NCI-H82 treated with DMSO at 0.1 percent for 48 hours (cell line): ENCODE measurements around the gene SAPCD2.

Source experiments
- DNase-seq: peaks from one replicate; lab custom pipeline; 2025; ENCODE audit not compliant: unreplicated experiment; lab: John Stamatoyannopoulos, UW

SAPCD2 gene

GRCh38 chr9:137107312-137107921, 37.1 kb upstream of the SAPCD2 start:
- no peak for DNase-seq

GRCh38 chr9:137106662-137107250, 36.4 kb upstream of the SAPCD2 start:
- no peak for DNase-seq

DNA sequence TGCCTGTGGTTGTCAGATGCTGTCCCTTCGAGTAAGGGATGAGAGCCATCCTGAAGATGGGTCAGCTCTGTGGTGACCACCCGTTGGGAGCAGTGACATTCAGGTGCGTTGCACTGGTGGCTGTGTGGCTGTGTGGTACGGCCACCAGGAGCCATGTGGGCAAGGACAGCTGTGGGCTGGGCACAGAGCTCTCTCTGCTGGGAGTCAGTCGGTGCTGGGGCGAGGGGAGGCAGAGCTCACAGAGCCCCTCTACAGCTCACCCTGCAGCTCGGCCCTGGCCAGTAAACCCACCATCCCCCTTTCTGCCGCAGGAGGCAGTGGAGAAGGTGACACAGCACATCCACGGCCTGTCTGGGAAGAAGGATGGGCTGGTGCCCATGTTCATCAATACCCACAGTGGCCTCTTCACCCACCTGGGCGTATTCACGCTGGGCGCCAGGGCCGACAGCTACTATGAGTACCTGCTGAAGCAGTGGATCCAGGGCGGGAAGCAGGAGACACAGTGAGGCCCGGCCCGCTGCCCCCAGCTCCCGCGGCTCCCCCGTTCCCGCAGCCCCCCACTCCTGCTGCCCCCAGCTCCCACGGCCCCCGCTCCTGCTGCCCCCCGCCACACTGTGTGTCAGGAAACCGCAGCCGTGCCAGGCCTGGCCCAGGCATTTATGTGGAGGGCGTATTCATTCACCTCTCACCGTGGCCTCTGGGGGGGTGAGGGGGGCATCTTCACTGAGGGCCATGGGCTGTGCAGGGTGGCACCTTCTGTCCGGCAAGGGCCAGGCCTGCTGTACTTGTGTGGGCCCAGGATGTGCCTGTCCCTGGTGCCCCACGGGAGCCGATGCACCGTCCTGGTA, 35.7 kb upstream of the SAPCD2 start:
- no peak for DNase-seq

DNA sequence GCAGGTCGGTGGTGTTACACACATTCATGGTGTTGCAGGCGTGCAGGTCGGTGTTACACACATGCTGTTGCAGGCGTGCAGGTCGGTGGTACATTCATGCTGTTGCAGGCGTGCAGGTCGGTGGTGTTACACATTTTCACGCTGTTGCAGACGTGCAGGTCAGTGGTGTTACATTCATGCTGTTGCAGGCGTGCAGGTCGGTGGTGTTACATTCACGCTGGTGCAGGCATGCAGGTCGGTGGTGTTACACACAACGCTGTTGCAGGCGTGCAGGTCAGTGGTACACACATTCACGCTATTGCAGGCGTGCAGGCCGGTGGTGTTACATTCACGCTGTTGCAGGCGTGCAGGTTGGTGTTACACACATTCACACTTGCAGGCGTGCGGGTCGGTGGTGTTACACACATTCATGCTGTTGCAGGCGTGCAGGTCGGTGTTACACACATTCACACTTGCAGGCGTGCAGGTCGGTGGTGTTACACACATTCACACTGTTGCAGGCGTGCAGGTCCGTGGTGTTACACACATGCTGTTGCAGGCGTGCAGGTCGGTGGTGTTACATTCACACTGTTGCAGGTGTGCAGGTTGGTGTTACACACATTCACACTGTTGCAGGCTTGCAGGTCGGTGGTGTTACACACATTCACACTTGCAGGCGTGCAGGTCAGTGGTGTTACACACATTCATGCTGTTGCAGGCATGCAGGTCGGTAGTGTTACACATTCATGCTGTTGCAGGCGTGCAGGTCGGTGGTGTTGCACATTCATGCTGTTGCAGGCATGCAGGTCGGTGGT, 33.0 kb upstream of the SAPCD2 start:
- no peak for DNase-seq

DNA sequence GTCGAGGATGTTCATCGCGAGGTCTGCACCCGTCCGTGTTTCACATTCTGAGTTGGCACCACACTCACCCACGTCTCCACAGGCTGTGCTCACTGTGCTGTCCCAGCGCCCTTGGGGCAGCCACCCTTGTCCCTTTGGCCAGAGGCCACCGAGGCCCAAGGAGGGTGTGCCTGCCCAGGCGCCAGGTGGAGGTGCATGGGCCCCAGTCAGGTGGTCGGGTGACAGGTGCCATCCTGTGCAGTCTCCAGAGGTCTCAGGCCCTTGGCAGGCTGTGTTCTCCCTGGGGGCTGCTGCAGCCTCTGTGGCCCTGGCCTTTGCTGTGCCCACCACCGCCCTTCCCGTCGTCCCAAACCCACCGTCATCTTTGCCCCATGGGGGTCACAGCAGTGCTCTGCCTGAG, 28.9 kb upstream of the SAPCD2 start:
- DNase-seq = no peak

DNA sequence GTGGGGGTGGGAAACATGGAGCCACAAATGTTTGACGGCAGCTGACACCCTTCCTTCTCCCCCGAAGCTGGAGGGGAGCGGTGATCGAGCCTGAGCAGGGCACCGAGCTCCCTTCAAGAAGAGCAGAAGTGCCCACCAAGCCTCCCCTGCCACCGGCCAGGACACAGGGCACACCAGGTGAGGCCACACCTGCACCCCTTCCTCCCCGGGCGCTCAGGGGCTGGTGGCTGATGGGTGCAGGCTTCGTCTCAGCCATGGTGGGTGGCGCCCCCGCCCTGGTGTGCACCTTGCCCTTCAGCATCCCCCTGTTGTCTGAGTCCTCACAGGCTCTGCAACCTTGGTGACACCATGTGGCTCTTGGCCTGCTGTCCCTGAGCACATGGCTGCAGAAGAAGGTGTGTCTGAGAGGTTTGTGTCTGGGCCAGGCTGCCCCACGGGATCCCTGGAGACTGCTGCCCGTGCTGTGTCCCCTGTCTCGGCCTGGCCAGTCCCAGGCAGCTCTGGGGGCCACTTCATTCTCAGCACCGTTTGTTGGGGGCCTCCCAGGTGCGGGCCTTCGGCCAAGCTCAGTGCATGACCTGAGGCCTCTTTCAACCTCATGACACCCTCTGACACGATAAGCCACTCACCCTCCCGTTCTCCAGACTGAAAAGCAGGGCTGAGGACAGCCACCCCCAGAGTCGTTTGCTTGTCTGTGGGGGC, 27.6 kb upstream of the SAPCD2 start:
- DNase-seq = no peak

GRCh38 chr9:137096785-137097546, 26.6 kb upstream of the SAPCD2 start:
- DNase-seq = no peak

DNA sequence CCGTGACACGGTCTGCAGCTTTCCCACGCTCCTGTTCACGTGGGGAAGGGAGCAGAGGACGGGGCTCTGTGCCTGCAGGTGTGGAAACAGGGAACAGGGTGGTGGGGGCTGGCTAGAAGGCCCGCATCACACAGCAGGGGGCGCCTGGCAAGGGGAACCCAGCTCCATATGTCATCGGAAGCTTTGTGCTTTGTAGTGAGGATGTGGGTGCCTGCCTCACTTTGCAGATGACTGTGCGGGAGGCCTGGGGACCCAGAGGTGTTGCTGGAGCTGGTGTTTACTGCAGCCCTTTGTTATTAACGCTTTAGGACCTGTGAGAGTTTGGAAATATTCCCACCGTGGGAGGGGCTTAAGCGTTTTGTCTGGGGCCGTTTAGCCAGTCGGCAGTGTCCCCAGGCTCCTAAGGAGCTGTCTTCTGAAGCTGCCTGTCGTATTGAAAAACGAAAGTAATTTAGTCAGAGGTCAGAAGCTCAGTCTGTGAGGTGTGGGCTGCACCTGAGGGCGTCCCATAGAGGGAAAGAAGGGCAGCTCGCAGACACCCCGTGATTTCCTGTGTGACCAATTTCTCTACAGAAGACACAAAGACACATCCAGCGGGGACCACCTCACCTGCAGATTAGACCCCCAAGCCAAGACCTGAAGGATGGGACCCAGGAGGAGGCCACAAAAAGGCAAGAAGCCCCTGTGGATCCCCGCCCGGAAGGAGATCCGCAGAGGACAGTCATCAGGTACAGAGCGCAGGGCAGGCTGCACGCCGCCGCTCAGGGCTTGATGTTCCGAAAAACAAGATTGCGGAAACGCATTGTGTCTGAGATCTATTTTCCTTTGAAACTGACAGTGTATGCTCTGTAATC, 25.5 kb upstream of the SAPCD2 start:
- DNase-seq = no peak

- no peak for DNase-seq
Measured at GRCh38 chr9:137089232-137089947, 19.0 kb upstream of the SAPCD2 start.

DNA sequence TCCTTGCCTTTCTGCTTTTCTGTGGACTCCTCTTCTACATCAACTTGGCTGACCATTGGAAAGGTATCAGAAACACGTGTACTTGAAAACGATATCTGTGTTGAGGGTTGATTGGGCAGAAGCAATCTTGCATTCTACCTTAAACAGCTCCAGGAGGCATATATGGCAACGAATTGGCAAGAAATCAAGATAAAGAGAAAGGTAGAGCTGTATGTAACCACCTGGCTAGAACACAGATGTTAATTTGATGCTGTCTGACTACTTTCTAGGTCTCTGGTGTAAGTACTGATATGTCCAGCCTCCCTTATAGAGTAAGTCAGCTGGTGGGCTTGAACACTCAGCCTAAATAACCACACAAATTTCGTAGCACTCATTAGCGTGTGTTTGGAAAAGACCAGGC, 17.8 kb upstream of the SAPCD2 start:
- DNase-seq = no peak

DNA sequence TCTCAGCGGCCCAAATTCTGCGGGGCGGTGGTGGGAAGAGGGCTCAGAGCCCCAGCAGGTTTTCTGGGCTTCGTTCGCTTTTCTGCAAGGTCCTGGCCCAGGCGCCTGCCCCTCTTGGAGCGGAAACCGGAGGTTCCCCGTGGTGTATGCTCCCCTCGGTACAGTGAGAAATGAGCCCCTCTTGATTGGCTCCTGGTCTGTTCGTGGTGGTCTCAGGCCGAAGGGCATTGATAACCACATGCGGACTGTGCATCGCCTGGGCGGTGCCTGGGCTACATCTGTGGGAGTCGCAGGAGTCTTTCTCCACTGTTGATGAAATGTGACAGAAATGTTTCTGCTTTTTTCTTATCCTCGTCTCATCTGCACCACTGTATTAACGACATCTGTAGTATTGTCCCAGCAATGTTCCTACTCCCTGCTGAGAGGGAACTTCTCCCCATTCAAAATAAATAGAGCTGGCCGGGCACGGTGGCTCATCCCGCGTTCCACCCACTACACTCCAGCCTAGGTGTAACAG, 17.1 kb upstream of the SAPCD2 start:
- DNase-seq = no peak

- DNase-seq = peak; percentile 96
Measured at GRCh38 chr9:137086531-137087408, 16.4 kb upstream of the SAPCD2 start, which contains the start of gene MAN1B1. Gene MAN1B1, plus strand, starts transcription at chr9:137086985. Its CDS starts 15 bp downstream, at chr9:137087000.

GRCh38 chr9:137085920-137086530, 15.7 kb upstream of the SAPCD2 start:
- no peak for DNase-seq

GRCh38 chr9:137084526-137084925, 14.2 kb upstream of the SAPCD2 start:
- DNase-seq = no peak

DNA sequence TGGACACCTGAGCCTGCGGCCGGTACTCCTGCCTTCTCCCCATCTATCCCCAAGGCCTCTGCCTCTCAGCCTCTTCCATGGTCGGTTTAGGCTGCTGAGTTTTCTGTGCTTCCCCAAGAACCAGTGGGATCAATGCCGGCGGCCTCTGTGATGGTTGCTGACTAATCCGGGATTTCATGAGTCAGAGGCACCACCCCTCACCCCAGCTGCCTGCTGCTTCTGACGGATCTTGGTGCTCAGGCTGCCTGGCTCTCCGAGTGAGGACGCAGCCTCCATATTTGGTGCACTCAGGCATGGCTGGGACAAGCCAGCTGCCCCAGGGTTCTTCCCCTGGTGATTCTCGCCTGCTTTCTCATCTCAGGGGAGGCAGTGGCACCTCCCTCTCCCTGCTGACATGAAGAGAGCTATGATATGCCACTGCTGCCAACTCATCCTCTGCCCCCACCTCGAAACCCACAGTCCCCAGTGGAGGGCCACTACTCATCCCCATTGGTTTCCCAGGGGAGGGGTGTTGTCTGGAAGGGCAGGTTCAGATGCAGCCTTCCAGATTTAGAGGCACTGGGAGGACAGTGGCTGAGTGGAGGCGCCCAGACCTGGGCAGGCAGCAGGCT, 13.1 kb upstream of the SAPCD2 start:
- peak; percentile 75 for DNase-seq

GRCh38 chr9:137082925-137083290, 12.6 kb upstream of the SAPCD2 start:
- DNase-seq = no peak
